Eye (tissue), 1 donor: ENCODE measurements around the gene STX12.
A peak's percentile ranks its signal among the peaks of the same experiment; 100 is the strongest.
"Not testable (repeated sequence)": the region's sequence is repeated elsewhere in the genome, so short reads cannot be mapped to it uniquely, and the experiment has no call there.

Experiments
- DNase-seq: peaks from one replicate; pipeline ENCODE4 v3.0.0-alpha.2; 2015

Gene STX12

DNA sequence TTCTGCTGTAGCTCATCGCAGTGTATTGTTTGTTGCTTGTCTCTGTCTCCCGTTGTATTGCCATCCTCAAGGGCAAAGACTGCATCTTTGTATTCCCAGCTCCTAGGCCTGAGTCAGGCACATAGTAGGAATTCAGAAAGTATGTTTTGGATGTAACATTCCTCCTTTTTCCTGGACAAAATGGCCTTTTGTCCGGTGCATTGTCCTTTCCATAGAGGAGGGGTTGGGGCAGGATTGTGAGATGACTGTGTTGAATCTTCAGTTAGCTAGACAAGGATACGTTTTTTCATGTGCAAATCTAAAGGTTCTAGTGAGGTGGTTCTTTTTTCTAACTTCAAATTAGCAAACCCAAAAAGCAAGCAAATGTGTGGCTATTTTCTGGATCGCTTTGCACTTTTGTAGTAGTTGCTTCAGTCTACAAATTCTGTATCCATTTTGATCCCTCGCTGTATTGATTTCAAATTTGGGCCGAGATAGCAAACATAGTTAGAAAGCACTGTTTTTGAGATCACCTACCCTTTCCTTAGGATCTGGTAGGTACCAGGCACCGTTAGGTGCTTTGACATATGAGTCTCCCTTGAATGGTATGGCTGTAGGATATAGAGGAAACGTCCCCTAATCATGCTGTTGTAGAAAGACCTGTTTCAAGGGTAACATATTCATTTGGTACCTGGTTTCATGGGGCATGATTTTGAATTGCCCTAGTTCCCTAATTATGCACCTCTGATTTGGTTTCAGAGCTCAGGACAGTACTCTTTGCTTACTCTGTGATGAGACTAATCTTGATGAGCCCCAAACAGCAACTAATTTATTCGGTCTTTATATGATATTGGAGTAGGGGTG lies 58.8 kb downstream of the STX12 start:
- DNase-seq: peak; percentile 32

DNA sequence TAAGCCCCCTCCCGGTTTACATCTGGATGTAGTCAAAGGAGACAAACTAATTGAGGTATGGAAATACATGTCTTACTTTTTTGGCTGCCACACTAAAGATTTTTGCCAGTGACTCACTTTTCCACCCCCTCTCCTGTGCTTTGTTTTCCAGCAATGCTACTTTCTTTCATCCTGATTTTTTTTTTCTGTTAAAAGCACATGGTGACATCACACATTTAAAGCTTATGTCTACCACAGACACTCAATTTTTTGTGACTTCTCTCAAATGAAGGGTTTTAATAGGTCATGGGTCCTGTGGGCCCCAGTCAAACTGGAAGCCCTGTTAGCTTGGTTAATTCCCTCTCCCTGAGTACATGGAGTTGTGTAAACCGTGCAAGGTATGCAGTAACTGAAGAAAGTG lies 59.7 kb downstream of the STX12 start:
- no peak for DNase-seq

DNA sequence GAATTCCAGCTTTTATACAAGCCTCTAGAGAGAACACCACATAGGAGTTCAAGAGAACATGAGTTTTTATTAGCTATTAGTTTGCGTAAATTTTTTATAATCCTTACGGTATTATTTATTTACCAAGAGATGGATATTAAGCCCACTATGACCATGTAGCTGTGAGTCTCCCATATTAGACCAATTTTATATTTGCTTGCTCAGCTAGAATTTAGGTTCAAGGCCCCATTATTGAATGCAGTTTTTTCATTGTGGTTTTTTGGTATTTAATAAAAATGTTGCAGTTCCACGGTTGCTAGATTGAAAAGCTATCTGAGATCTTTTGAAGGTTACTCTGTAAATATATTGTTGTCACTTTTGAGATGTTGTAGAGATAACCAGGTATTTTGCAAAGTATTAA lies 60.5 kb downstream of the STX12 start:
- no peak for DNase-seq

DNA sequence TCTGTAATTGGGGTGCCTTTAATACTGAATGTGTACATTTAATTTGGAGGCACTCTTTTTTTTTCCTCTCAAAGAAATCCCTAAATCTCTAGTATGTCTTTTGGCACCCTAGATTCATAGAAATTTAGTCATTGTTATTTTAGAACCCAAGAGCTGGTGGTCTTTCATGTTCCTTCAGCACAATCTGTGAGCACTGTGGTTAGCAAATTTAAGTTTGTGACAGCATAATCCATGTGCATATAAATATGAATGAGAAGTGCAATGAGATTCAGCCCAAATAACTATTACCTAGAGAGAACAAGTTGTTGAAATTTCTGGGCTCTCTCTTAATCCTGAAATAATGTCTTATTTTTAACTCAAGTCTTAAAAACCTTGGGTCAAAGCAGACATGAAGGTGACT lies 62.0 kb downstream of the STX12 start:
- DNase-seq: no peak

- no peak for DNase-seq
These were observed 62.5 kb downstream of the STX12 start for GRCh38 chr1:27835501-27835900.

DNA sequence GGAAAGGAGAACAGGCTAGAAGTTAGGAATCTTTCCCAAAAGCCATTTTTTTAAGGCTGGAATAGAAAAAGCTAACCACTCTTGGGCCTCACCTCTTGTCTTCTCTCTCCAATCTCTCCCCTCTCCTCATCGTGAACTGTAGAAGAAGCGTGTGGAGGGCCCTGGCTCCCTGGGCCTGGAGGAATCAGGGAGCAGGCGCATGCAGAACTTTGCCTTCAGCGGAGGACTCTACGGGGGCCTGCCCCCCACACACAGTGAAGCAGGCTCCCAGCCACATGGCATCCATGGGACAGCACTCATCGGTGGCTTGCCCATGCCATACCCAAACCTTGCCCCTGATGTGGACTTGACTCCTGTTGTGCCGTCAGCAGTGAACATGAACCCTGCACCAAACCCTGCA lies 76.9 kb downstream of the STX12 start:
- no peak for DNase-seq

- no peak for DNase-seq
These were observed 82.1 kb downstream of the STX12 start for GRCh38 chr1:27855085-27855484.

DNA sequence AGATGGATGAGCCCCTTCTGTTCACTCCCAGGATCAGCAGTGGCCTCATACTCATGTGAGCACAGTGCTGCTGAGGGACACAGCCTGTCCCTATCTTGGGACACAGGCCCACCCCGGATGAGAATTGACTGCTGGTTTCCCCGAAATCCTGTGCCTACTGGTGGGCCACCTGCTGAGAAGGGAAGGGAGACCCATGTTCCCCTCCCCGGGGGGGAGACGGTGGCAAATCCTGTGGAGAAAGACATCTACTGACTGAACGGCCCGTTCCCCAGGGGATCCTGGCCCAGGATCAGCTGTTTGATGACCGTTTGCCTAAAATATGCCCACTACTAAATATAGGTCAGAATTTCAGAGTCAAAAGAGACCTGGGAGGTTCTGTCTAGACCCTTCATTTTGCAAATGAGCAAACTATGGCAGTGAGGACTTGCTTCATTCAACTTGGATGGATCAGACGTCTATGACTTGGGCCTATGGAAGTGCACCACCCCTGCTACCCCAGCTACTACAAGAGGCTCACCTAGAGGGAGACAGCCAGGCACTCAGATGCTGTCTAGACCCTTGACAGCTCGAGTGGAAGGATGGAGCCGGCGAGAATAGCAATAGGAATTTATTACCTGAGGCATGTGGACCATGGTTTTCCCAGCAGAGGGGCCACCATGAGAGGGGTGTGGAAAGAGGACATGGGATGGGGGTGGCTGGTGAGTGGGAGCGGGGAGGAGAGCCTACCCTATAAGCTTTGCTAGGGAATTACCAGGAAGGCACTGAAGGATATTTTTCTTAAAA lies 83.7 kb downstream of the STX12 start:
- no peak for DNase-seq

DNA sequence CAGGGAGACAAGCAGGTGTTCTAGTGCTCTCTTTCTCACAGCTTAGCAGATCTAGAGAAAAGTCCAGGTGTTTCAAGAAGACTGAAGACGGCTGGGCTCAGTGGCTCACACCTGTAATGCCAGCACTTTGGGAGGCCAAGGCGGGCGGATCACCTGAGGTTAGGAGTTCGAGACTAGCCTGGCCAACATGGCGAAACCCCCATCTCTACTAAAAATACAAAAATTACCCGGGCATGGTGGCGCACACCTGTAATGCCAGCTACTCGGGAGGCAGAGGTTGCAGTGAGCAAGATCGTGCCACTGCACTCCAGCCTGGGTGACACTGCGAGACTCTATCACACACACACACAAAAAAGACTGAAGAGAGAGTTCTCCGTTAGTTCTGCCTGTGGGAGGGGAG lies 84.5 kb downstream of the STX12 start:
- DNase-seq: not testable (repeated sequence)

GRCh38 chr1:27858072-27858948 lies 85.3 kb downstream of the STX12 start:
- DNase-seq: peak; percentile 85

DNA sequence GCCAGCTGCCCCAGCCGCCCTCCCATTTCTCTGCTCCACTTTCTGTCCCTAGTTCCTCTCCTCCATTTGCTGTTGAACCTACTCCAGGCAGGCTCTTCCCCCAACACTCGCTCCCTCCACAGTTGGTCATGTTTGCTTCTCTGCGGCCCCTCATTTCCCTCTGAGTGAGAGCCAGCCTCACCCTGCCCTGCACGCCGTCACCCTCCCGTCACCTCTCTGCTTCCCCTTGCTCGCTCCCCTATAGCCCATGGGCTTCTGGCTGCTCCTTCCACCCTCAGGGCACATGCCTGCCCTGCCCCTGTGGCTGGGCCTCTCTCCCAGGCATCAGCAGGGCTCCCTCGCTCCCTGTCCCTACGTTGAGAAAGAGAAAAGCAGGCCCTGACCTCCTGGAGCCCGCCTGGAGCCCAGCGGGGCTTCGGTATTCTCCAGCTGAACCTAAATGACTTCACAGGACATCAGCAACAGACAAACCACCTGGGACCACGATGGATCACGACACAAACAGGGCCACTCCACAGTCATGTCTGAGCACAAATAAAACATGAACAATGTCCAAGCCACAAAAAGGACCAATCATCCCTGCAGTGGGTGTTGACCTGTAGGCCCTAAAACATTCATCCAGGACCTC lies 86.0 kb downstream of the STX12 start:
- no peak for DNase-seq

DNA sequence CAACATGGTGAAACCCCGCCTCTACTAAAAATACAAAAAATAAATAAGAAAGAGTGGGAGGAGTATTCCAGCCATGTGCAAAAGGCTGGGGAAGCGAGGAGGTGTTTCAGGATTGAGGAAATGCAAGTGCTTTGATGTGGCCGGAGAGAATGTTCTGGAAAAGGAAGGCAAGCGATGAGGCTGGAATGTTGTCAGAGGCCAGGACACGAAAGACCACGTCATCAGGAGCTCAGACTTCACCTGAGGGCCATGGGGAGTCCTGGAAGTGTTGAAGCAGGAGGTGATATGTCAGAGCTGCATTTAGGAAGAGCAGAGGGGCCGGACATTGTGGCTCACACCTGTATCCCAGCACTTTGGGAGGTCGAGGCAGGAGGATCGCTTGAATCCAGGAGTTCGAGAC lies 88.4 kb downstream of the STX12 start:
- DNase-seq: no peak

GRCh38 chr1:27862004-27862403 lies 89.0 kb downstream of the STX12 start:
- DNase-seq: no peak

DNA sequence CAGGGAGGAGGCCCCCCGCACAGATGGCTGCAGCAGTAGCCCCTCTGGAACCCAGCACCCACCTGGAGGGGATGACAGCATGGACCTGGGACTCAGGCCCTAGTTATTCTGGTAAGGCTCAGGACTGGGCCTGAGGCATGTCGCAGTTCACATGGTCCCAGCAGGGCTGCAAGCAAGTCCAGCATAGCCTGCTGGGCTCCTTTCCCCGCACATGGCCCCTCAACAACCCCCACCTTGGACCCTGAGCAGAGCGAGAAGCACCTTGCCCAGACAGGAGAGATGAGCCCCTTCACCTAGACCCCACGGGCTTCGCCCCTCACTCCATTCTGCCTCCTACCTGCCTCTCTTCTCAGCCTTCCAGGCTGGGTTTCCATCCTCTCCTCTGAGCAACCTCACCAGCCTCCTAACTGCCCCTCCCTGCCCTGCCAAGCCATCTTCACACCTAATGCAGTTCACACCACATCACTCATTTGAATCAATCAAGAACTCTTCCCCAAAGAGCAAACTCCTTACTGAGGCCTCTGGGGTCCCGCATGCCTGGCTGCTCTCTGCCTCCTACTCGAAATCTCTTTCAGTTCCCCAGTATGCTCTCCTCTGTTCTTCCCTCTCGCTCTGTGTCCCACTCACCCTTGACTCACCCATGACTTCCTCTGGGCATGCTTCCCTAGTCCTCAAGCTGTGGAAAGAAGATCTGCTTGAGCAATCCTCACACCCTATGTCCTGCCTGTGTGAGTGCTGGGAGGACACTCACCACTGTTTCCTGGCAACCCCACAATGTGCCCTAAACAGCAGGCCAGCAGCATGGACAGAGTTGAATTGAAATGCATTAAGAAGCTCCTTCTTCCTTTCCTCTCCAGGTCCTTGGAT lies 89.9 kb downstream of the STX12 start:
- DNase-seq: no peak

DNA sequence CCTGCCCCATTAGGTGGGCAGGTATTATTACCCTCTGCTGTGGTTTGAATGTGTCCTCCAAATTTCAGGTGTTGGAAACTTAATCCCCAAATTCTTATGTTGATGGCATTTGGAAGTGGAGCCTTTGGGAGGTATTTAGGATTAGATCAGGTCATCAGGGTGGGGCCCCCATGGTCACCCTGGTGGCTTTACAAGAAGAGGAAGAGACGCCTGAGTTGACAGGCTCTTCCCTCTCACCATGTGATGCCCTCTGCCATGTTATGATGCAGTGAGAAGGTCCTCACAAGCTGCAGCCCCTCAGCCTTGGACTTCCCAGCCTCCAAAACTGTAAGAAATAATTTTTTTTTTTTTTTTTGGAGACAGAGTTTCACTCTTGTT lies 90.5 kb downstream of the STX12 start:
- DNase-seq: no peak

DNA sequence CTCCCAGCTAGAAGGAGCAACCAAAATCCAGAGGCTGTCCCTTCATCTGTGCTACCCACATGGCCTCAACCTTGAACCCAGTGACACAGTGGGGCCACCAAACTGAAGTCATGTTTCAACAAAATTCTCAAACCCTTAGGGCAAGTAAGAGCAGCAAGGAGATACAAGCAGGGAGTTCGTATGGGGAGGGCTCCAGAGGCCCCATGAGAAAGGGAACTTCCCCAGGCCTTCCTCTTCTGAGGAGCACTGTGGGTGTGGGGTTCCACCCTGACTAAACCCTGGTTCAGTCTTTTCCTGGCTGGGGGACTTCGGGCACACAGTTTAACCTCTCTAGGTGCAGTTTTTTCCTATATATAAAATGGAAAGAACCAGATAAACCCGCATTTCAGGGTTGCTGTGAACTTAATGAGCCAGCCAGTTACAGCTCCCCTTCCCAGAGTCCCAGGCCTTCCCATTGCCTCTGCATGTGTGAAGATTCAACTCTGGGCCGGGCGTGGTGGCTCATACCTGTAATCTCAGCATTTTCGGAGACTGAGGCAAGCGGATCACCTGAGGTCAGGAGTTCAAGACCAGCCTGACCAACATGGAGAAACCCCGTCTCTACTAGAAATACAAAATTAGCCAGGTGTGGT lies 91.4 kb downstream of the STX12 start:
- DNase-seq: no peak

- DNase-seq: no peak
These were observed 92.8 kb downstream of the STX12 start for GRCh38 chr1:27865821-27866220.

GRCh38 chr1:27868556-27868931 lies 95.5 kb downstream of the STX12 start:
- DNase-seq: no peak

GRCh38 chr1:27868932-27869718 lies 96.1 kb downstream of the STX12 start:
- DNase-seq: no peak

DNA sequence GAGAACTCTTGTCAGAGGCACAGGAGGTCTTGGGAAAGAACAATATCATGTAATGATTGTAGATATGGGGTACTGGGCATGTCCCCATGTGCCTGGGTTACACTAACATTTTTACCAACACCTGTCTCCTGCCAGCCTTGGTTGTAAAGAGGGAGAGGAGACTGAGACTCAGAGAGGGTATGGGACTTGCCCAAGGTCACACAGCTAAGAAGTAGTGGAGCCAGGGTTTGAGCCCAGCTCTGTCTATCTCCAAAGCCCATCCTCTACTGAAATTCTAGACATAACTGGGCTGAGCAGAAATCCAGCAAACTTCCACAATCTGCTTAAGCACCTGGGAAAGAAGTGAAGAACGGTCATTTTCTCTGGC lies 96.7 kb downstream of the STX12 start:
- no peak for DNase-seq

DNA sequence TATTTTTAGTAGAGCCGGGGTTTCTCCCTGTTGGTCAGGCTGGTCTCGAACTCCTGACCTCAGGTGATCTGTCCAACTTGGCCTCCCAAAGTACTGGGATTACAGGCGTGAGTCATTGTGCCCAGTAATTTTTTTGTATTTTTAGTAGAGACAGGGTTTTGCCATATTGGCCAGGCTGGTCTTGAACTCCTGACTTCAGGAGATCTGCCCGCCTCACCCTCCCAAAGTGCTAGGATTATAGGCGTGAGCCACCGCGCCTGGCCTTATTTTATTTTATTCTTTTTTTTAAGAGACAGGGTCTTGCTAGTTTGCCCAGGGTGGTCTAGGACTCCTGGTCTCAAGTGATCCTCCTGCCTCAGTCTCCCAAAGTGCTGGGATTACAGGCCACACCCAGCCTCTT lies 98.1 kb downstream of the STX12 start:
- DNase-seq: not testable (repeated sequence)
